H1 (cell line): Measurements from ENCODE around the gene IFT80.

Experiments
- CTBP2 ChIP-seq: IDR thresholded peaks from 2 replicates; pipeline ENCODE4 v1.7.0; 2011; ENCODE audit warnings: borderline replicate concordance, mild to moderate bottlenecking, moderate library complexity, mixed read lengths, low read length; ENCODE audit not compliant: insufficient read depth, insufficient read length
- JUN ChIP-seq: IDR thresholded peaks from 2 replicates; pipeline ENCODE4 v1.6.1; 2011; ENCODE audit warnings: low read depth, mild to moderate bottlenecking, improper control_type of control experiment, low read length
- MAX ChIP-seq: IDR thresholded peaks from 2 replicates; pipeline ENCODE4 v1.6.1; 2012; ENCODE audit warnings: inconsistent platforms

- no peak for TF ChIP-seq CTBP2
- no peak for TF ChIP-seq JUN
- no peak for TF ChIP-seq MAX
These were observed 4.9 kb upstream of the IFT80 start for GRCh38 chr3:160403796-160404470.
